Hepatocyte (in vitro differentiated cells): ENCODE results near the gene ZNF385B.

Experiments used
- EZH2 ChIP-seq: fragments of 200-600 bp; sonication (generic); IDR thresholded peaks from 2 replicates; pipeline ENCODE4 v1.6.1; 2016; ENCODE audit warnings: antibody characterized with exemption, mild to moderate bottlenecking, borderline replicate concordance
- EZH2phosphoT487 ChIP-seq: fragments of 200-600 bp; sonication (generic); IDR thresholded peaks from one replicate; pipeline ENCODE4 v1.6.1; 2018; ENCODE audit warnings: antibody characterized with exemption, mild to moderate bottlenecking, low read depth, moderate library complexity; ENCODE audit not compliant: unreplicated experiment, severe bottlenecking
- TF ChIP-seq, protein P1 (sequence below): fragments of 200-600 bp; sonication (generic); IDR thresholded peaks from 2 replicates; pipeline ENCODE4 v1.5.1; 2016; ENCODE audit warnings: antibody characterized with exemption, mild to moderate bottlenecking; ENCODE audit not compliant: poor library complexity

DNA sequence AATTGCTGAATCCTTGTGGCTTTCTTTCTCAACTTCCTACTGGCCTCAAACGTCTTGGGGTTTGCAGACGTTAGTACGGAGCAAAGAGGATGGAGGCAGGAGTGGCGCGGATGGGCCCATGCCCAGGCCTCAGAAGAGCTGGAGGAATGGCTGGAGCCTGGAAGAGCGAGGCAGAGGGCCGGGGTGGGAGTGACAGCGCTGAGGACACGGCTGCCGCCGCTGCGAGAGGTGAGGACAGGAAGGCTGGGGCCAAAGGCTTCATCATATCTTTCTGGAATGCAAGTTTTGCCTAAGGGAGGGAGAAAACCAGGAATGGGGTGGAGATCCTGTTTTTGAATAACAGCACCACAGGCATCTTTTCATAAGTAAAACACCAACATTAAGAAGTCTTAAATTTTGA, 418.2 kb downstream of the ZNF385B start:
- TF ChIP-seq, protein P1, sequence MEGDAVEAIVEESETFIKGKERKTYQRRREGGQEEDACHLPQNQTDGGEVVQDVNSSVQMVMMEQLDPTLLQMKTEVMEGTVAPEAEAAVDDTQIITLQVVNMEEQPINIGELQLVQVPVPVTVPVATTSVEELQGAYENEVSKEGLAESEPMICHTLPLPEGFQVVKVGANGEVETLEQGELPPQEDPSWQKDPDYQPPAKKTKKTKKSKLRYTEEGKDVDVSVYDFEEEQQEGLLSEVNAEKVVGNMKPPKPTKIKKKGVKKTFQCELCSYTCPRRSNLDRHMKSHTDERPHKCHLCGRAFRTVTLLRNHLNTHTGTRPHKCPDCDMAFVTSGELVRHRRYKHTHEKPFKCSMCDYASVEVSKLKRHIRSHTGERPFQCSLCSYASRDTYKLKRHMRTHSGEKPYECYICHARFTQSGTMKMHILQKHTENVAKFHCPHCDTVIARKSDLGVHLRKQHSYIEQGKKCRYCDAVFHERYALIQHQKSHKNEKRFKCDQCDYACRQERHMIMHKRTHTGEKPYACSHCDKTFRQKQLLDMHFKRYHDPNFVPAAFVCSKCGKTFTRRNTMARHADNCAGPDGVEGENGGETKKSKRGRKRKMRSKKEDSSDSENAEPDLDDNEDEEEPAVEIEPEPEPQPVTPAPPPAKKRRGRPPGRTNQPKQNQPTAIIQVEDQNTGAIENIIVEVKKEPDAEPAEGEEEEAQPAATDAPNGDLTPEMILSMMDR, result no peak
- no peak for TF ChIP-seq EZH2
- no peak for TF ChIP-seq EZH2phosphoT487
